H1 (cell line): ENCODE results near the gene TYW1B. TPM values are rescaled to one million over a fixed set of nuclear protein-coding genes. Genes with fewer than 3 reads are reported as not detected.
"Not testable (repeated sequence)": the region's sequence is repeated elsewhere in the genome, so short reads cannot be mapped to it uniquely, and the experiment has no call there.

Experiments used
- CTCF ChIA-PET: fragments of 300-600 bp; sonication (Branson Sonifier 250); formaldehyde crosslinking; loops from one replicate; lab custom pipeline; 2021; ENCODE audit not compliant: partially characterized antibody; lab: Charles Lee
- POLR2A ChIA-PET: fragments of 300-600 bp; sonication (Branson Sonifier 250); formaldehyde crosslinking; loops from one replicate; lab custom pipeline; 2021; ENCODE audit warnings: inconsistent platforms; ENCODE audit not compliant: partially characterized antibody; lab: Charles Lee
- DNase-seq, 2 experiments: peaks; one replicate each; pipeline versions ENCODE4 v3.0.0 to v3.0.0-alpha.2; 2010 to 2022; ENCODE audit warnings: low spot score in 2 of 2, low read depth in 1 of 2, mixed read lengths in 1 of 2
- FAIRE-seq: peaks from 2 replicates; lab custom pipeline; 2011; peaks lifted over from hg19 to GRCh38; lab: Jason Lieb, UNC
- H2AFZ ChIP-seq: 2 replicates; pipeline ENCODE4 v1.8.1; 2012; ENCODE audit warnings: low read length, inconsistent platforms
- H2AK5ac ChIP-seq: 2 replicates; pipeline ENCODE4 v1.6.1; 2013; ENCODE audit warnings: low read depth, low read length
- H2BK120ac ChIP-seq: replicated peaks from 2 replicates; pipeline ENCODE3; 2013; ENCODE audit warnings: low read depth, low read length, inconsistent platforms
- H2BK12ac ChIP-seq: 2 replicates; pipeline ENCODE4 v1.6.1; 2013; ENCODE audit warnings: low read depth, low read length
- H2BK15ac ChIP-seq: 2 replicates; pipeline ENCODE4 v1.6.1; 2013; ENCODE audit warnings: low read length
- H2BK20ac ChIP-seq: 2 replicates; pipeline ENCODE4 v1.6.1; 2013; ENCODE audit warnings: low read length
- H2BK5ac ChIP-seq: 2 replicates; pipeline ENCODE4 v1.6.1; 2013; ENCODE audit warnings: low read depth, low read length
- H3K14ac ChIP-seq: 2 replicates; pipeline ENCODE4 v1.6.1; 2013; ENCODE audit warnings: inconsistent platforms; ENCODE audit not compliant: insufficient read length
- H3K18ac ChIP-seq: 2 replicates; pipeline ENCODE4 v1.6.1; 2013; ENCODE audit warnings: low read length; ENCODE audit errors: extremely low read depth
- H3K23ac ChIP-seq: 2 replicates; pipeline ENCODE4 v1.6.1; 2013; ENCODE audit warnings: inconsistent platforms; ENCODE audit not compliant: insufficient read length
- H3K23me2 ChIP-seq: 2 replicates; pipeline ENCODE4 v1.6.1; 2013; ENCODE audit warnings: low read depth, low read length
- H3K27ac ChIP-seq: 2 replicates; pipeline ENCODE4 v1.6.1; 2011; ENCODE audit warnings: low read depth, low read length, inconsistent platforms
- H3K27me3 ChIP-seq, 4 experiments: replicated peaks in 1 of 4; 1 replicate in 1 of 4; 2 replicates in 3 of 4; pipeline versions ENCODE4 v1.6.1 to v1.8.1; 2011 to 2013; ENCODE audit warnings: low read length in 3 of 4, mild to moderate bottlenecking in 3 of 4, inconsistent platforms in 2 of 4, mixed read lengths in 2 of 4, moderate library complexity in 1 of 4; ENCODE audit not compliant: control insufficient read depth in 3 of 4, insufficient read depth in 3 of 4; ENCODE audit errors: extremely low read depth in 1 of 4
- H3K36me3 ChIP-seq, 4 experiments: 2 replicates each; pipeline versions ENCODE4 v1.6.1 to v1.8.1; 2011 to 2013; ENCODE audit warnings: mild to moderate bottlenecking in 4 of 4, low read length in 3 of 4, moderate library complexity in 2 of 4, control low read depth in 1 of 4, inconsistent platforms in 1 of 4; ENCODE audit not compliant: insufficient read depth in 4 of 4, control insufficient read depth in 2 of 4
- H3K4ac ChIP-seq: replicated peaks from 2 replicates; pipeline ENCODE3; 2013; ENCODE audit warnings: low read length, low read depth, mixed read lengths, inconsistent platforms; ENCODE audit not compliant: insufficient read length
- H3K4me1 ChIP-seq, 4 experiments: replicated peaks in 1 of 4; 1 replicate in 1 of 4; 2 replicates in 3 of 4; pipeline versions ENCODE4 v1.6.1 to v1.8.1; 2011 to 2013; ENCODE audit warnings: low read length in 3 of 4, inconsistent platforms in 2 of 4, mixed read lengths in 1 of 4; ENCODE audit not compliant: insufficient read depth in 4 of 4, control insufficient read depth in 3 of 4
- H3K4me2 ChIP-seq, 2 experiments: 2 replicates each; pipeline versions ENCODE4 v1.6.1 to v1.8.1; 2011 to 2013; ENCODE audit warnings: low read depth in 2 of 2, low read length in 2 of 2, control low read depth in 1 of 2, inconsistent platforms in 1 of 2, mild to moderate bottlenecking in 1 of 2; ENCODE audit not compliant: insufficient read depth in 1 of 2
- H3K4me3 ChIP-seq, 4 experiments: fragments of 200-600, 300-600 bp in 1 of 4; sonication (generic), shearing (Covaris generic), sonication (Bioruptor Twin) in 1 of 4; 2 replicates each; pipeline versions ENCODE4 v1.5.1 to v1.8.1; 2011 to 2016; ENCODE audit warnings: low read length in 4 of 4, low read depth in 3 of 4, control low read depth in 2 of 4, inconsistent platforms in 2 of 4, mild to moderate bottlenecking in 2 of 4, mixed read lengths in 1 of 4, moderate library complexity in 1 of 4; ENCODE audit not compliant: insufficient read depth in 2 of 4; ENCODE audit errors: extremely low read depth in 1 of 4
- H3K56ac ChIP-seq: replicated peaks from 2 replicates; pipeline ENCODE3; 2013; ENCODE audit warnings: low read depth, mild to moderate bottlenecking, mixed read lengths, low read length, inconsistent platforms; ENCODE audit not compliant: insufficient read length
- H3K79me1 ChIP-seq: 2 replicates; pipeline ENCODE4 v1.6.1; 2013; ENCODE audit warnings: low read depth, low read length, control low read depth
- H3K79me2 ChIP-seq, 2 experiments: 2 replicates each; pipeline versions ENCODE4 v1.6.1 to v1.8.1; 2012 to 2013; ENCODE audit warnings: low read length in 2 of 2, mild to moderate bottlenecking in 2 of 2, inconsistent platforms in 1 of 2; ENCODE audit not compliant: insufficient read depth in 2 of 2, control insufficient read depth in 1 of 2
- H3K9ac ChIP-seq, 4 experiments: replicated peaks in 1 of 4; 1 replicate in 1 of 4; 2 replicates in 3 of 4; pipeline versions ENCODE4 v1.6.1 to v1.8.1; 2011 to 2013; ENCODE audit warnings: low read depth in 3 of 4, low read length in 3 of 4, control low read depth in 2 of 4, mild to moderate bottlenecking in 2 of 4, moderate library complexity in 2 of 4, inconsistent platforms in 1 of 4; ENCODE audit errors: extremely low read depth in 1 of 4
- H3K9me3 ChIP-seq, 2 experiments: 2 replicates each; pipeline versions ENCODE4 v1.6.1 to v1.8.1; 2012 to 2013; ENCODE audit warnings: mild to moderate bottlenecking in 2 of 2, moderate library complexity in 2 of 2, control low read depth in 1 of 2, inconsistent platforms in 1 of 2, low read depth in 1 of 2, low read length in 1 of 2, mixed read lengths in 1 of 2; ENCODE audit not compliant: insufficient read depth in 2 of 2
- H4K20me1 ChIP-seq, 2 experiments: replicated peaks in 1 of 2; 2 replicates each; pipeline versions ENCODE3 to v1.8.1; 2011 to 2013; ENCODE audit warnings: inconsistent platforms in 2 of 2, low read length in 2 of 2, mild to moderate bottlenecking in 1 of 2; ENCODE audit not compliant: insufficient read depth in 2 of 2, control insufficient read depth in 1 of 2
- H4K5ac ChIP-seq: 2 replicates; pipeline ENCODE4 v1.6.1; 2013; ENCODE audit warnings: low read length, low read depth, mixed read lengths, inconsistent platforms; ENCODE audit not compliant: insufficient read length
- H4K8ac ChIP-seq: 2 replicates; pipeline ENCODE4 v1.8.0; 2013; ENCODE audit warnings: mild to moderate bottlenecking, moderate library complexity, low read length, inconsistent platforms; ENCODE audit not compliant: insufficient read depth; ENCODE audit errors: extremely low read depth
- H4K91ac ChIP-seq: replicated peaks from 2 replicates; pipeline ENCODE3; 2013; ENCODE audit warnings: low read length, mixed read lengths, inconsistent platforms; ENCODE audit not compliant: insufficient read length
- WGBS, 2 experiments: shearing (Covaris generic) in 1 of 2; methylation state at CpG; one replicate each; pipeline versions ENCODE4 v1.1.6 to v1.1.7; 2013 to 2015; ENCODE audit warnings: low lambda C conversion rate in 2 of 2, mixed read lengths in 2 of 2, inconsistent platforms in 1 of 2, low coverage in 1 of 2, missing lambda C conversion rate in 1 of 2; ENCODE audit not compliant: insufficient replicate concordance in 2 of 2, insufficient coverage in 1 of 2, insufficient read length in 1 of 2; ENCODE audit errors: extremely low coverage in 1 of 2, missing lambda C conversion rate in 1 of 2; 5-methylcytosine and 5-hydroxymethylcytosine counted together
- polyA plus RNA-seq, 7 experiments: library from polyadenylated mRNA; depleted of rRNA in 3 of 7; stranded (reverse) in 5 of 7; unstranded in 2 of 7; fragments of >200 nt in 5 of 7; fragments of 200-250 nt in 2 of 7; gene quantifications; 1 replicate in 5 of 7; 2 replicates in 1 of 7; 4 replicates in 1 of 7; pipeline versions ENCODE4 v1.2.1 to v1.2.3, GENCODE V29; 2011 to 2013; ENCODE audit warnings: missing spikeins in 2 of 7, mixed read lengths in 2 of 7
- total RNA-seq: library from RNA; stranded (reverse); fragmentation: NEBNext Ultra II Directional; extraction: Animal tissue kit (Norgen Biotek cat#: 25700); gene quantifications from 2 replicates; pipeline ENCODE4 v1.2.1, GENCODE V29; 2021

TYW1B gene
- total and polyA plus RNA-seq, 2 of the 8 experiments (the other 6 are each of a cell fraction or from before 2014, with no cell fraction given), result 6.8 to 12.6 TPM

DNA sequence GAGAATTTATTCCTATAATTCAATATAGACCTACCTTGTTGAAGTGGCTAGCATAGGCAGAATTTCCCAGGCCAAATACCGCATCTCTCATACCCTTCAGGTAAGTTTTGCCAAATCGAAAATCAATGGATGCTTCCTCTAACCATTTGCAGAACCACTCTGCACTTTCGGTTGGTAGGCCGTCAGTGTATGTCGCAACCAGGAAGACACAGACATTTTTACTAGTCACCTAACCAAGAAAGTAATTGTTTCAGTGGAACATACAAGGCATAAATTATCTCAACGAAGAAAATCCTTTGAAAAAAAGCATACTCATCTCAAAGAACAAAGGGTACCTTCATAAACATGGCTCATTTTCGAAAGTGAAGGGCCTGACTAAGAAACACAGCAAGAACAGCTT, 17.6 kb downstream of the TYW1B start:
- H3K14ac ChIP-seq, H3K56ac ChIP-seq, H3K9ac ChIP-seq, H2BK20ac ChIP-seq, H3K79me1 ChIP-seq, H4K8ac ChIP-seq, CTCF ChIA-PET, H4K20me1 ChIP-seq, H3K79me2 ChIP-seq, H4K5ac ChIP-seq, H3K4ac ChIP-seq, H3K4me3 ChIP-seq, H3K23me2 ChIP-seq, H4K91ac ChIP-seq, H3K4me2 ChIP-seq, H2AFZ ChIP-seq, H3K27me3 ChIP-seq, H2BK15ac ChIP-seq, H3K9me3 ChIP-seq, H2BK5ac ChIP-seq, FAIRE-seq, POLR2A ChIA-PET, H3K4me1 ChIP-seq, H3K18ac ChIP-seq, DNase-seq, H2BK120ac ChIP-seq, H3K27ac ChIP-seq, H2AK5ac ChIP-seq, H3K23ac ChIP-seq, H2BK12ac ChIP-seq: not testable (repeated sequence)
- whole genome bisulfite sequencing, 2 experiments, result 93% methylated on average over 7 of the region's 7 CpGs; no CpG with 5 or more reads in 1 of the 2 experiments
- H3K36me3 ChIP-seq, result peaks cover 0 to 12% (median 8%) of the 10 kb centered on the region in 4 experiments; a peak in 4 of 8 replicates

GRCh38 chr7:72808511-72808910, 19.5 kb downstream of the TYW1B start:
- H2AK5ac ChIP-seq, H3K79me2 ChIP-seq, FAIRE-seq, H3K4me2 ChIP-seq, H3K9me3 ChIP-seq, H4K8ac ChIP-seq, H4K5ac ChIP-seq, H3K56ac ChIP-seq, DNase-seq, H3K4me3 ChIP-seq, POLR2A ChIA-PET, H2BK12ac ChIP-seq, H3K23ac ChIP-seq, H3K14ac ChIP-seq, H3K23me2 ChIP-seq, H3K27me3 ChIP-seq, H3K18ac ChIP-seq, H2BK5ac ChIP-seq, H3K4ac ChIP-seq, H4K20me1 ChIP-seq, H2AFZ ChIP-seq, H2BK20ac ChIP-seq, H2BK120ac ChIP-seq, H3K9ac ChIP-seq, H4K91ac ChIP-seq, H3K79me1 ChIP-seq, H3K27ac ChIP-seq, H2BK15ac ChIP-seq, H3K4me1 ChIP-seq: not testable (repeated sequence)
- CTCF ChIA-PET, result interaction anchor here (0.6 kb wide), 1 partner anchor 8 kb away, joined by 3 read pairs; no protein-coding TSS in a partner anchor
- WGBS, 2 experiments, result 96% methylated on average over 12 of the region's 13 CpGs; no CpG with 5 or more reads in 1 of the 2 experiments
- H3K36me3 ChIP-seq, result peaks cover 0 to 15% (median 8%) of the 10 kb centered on the region in 4 experiments; a peak in 4 of 8 replicates
